AG09319 (cell line): Measurements from ENCODE around the gene CH25H.
A peak's percentile ranks its signal among the peaks of the same experiment; 100 is the strongest.

Experiments used
- DNase-seq: peaks from one replicate; pipeline ENCODE4 v3.0.0-alpha.2; 2010; ENCODE audit warnings: low read depth; ENCODE audit errors: extremely low read depth
- TF ChIP-seq, protein P1 (sequence below): IDR thresholded peaks from 2 replicates; pipeline ENCODE4 v1.5.1; 2011; ENCODE audit warnings: low read depth, mild to moderate bottlenecking, inconsistent platforms, low read length, moderate library complexity

The CH25H gene

GRCh38 chr10:89216056-89216455 lies 8.9 kb upstream of the CH25H start:
- no peak for DNase-seq
- TF ChIP-seq, protein P1, sequence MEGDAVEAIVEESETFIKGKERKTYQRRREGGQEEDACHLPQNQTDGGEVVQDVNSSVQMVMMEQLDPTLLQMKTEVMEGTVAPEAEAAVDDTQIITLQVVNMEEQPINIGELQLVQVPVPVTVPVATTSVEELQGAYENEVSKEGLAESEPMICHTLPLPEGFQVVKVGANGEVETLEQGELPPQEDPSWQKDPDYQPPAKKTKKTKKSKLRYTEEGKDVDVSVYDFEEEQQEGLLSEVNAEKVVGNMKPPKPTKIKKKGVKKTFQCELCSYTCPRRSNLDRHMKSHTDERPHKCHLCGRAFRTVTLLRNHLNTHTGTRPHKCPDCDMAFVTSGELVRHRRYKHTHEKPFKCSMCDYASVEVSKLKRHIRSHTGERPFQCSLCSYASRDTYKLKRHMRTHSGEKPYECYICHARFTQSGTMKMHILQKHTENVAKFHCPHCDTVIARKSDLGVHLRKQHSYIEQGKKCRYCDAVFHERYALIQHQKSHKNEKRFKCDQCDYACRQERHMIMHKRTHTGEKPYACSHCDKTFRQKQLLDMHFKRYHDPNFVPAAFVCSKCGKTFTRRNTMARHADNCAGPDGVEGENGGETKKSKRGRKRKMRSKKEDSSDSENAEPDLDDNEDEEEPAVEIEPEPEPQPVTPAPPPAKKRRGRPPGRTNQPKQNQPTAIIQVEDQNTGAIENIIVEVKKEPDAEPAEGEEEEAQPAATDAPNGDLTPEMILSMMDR: no peak

DNA sequence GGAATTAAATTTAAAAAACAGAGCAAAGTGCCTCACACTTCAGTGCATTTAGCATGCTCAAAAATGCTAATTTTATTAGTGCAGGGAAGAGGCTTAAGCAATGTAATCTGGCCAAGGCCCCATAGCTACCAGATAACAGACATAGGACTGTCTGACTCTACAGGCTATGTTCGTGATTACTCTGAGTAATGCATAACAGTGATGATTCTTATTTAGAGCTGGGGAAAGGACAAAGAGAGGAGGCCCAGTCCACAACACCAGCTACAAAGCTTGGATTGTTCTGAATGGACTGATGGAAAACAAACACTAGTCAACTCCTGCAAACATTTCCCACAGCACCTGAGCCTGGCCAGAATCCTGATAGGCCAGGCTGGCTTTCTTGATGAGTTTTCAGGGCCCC lies 8.4 kb upstream of the CH25H start:
- DNase-seq: no peak
- TF ChIP-seq, protein P1: no peak

DNA sequence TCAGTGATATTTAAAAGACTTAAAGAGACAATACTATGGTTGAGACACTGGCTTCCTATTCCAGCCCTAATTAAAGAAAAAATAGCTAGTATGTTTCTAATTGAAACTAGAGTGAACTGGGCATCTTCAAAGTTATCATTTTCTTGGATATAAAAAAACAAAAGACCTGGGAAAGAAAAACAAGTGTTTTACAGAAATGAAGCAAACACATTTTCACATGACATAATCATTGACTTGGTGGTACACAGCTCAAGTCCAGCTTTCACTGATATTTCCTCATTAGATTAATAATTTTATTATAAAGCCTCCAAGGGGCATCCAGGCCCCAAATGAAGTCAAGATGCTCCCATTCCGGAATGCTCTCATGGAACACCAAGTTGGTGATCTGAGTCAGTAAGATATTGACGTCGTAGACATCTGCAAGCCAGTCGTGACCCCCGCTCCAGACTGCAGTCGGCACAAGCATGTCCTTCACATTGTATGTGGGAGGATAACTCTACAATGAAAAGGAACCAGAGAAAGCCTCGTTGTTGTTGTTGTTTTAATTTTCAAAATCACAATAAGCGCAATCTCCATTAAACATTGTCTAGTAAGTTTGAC lies 7.5 kb upstream of the CH25H start:
- TF ChIP-seq, protein P1: no peak
- DNase-seq: no peak

DNA sequence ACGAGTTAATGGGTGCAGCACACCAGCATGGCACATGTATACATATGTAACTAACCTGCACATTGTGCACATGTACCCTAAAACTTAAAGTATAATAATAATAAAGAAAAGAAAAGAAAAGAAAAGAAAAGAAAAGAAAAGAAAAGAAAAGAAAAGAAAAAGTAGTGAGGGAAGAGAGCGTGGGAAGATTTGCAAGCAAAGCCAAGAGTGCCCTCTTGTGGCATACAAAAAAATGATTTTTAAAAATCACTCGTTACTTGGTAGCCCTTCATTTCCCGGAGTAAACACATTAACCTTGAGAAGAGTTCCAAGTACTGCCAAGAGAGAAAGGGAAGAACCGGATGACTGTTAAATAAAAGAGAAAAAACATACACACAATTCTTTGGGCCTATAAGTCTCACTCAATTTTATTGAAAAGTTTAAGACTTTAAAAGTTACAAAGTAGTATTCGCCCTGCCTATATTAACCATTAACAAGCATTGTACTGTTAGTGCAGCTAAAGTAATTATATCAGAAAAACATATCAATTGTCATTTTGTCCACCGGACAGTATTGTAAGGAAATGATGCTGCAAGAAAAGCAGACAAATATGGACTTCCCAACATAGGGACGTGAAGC lies 6.2 kb upstream of the CH25H start:
- TF ChIP-seq, protein P1: peak; percentile 39
- no peak for DNase-seq

- DNase-seq: no peak
- TF ChIP-seq, protein P1: no peak
Observed at GRCh38 chr10:89210794-89211425, 3.8 kb upstream of the CH25H start.

DNA sequence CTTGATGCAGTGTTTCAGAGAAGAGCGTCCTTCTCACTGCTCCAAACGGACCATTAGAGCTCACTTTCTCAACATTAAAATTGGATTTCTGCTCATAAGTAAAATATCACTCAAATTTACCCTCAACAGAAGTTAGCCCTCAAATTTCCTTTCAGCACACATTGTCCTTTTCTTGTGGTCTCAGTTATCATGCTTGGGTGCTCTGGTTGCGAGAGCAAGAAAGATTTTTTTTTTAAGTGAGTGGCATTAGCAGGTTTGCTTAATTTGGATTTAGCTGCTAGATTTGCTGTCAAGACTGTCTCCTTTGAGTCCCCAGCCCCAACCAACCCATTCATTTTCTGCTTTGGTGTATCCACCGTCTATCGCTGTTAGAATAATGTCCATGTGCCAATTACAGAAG lies 2.6 kb upstream of the CH25H start:
- TF ChIP-seq, protein P1: no peak

DNA sequence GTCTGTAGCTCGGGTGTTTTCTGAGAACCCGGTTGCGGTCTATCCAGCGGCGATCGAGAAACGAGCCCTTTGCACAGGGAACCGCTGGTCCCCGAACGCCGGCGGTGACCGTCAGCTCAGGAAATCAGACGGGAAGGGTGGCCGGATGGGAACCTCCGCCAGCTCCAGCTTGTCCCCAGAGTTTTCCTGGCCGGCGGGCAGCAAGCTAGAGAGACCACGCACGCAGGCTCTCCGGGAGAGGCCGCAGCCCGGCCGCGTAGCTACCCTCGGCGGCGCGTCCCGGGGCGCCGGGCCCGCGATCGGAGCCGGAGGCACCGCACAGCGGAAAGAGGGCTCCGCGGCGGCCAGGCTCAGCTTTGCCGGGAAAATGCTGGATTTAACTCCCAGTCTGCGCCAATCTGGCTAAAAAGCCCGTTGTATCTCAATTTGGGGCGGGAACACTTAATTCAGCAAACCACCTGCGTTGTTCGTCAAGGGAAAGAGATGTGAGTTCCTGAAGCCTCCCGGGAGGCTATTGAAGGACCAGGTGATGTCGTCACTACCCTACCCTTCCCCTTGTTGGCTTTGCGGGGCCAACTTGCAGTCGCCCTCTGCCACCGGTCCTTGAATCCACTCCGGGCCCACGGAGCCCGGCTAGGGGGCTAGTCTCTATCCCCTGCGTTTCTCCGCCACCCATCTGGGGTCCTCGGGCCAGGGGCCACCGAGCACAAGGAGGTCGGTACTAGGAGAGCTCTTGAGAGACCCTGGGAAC lies 859 bp upstream of the CH25H start:
- DNase-seq: no peak
- TF ChIP-seq, protein P1: no peak

More for the DNA sequence above, 2.6 kb upstream of the CH25H start:
- DNase-seq: no peak
